Measurements from ENCODE around the gene SLC13A5.

- TF ChIP-seq POLR2A (IDR thresholded peaks at IDR 0.05) (no peak), CTCF (IDR thresholded peaks at IDR 0.05) (no peak)
Observed at GRCh38 chr17:6695051-6695450, 18.1 kb downstream of the SLC13A5 start.
